ENCODE data around the gene TSPAN18. TPM values are rescaled to one million over a fixed set of nuclear protein-coding genes. Genes with fewer than 3 reads are reported as not detected.

TSPAN18 gene
- total and polyA plus RNA-seq, 8 donors: 2.1 to 60.3 (median 11.0) TPM

DNA sequence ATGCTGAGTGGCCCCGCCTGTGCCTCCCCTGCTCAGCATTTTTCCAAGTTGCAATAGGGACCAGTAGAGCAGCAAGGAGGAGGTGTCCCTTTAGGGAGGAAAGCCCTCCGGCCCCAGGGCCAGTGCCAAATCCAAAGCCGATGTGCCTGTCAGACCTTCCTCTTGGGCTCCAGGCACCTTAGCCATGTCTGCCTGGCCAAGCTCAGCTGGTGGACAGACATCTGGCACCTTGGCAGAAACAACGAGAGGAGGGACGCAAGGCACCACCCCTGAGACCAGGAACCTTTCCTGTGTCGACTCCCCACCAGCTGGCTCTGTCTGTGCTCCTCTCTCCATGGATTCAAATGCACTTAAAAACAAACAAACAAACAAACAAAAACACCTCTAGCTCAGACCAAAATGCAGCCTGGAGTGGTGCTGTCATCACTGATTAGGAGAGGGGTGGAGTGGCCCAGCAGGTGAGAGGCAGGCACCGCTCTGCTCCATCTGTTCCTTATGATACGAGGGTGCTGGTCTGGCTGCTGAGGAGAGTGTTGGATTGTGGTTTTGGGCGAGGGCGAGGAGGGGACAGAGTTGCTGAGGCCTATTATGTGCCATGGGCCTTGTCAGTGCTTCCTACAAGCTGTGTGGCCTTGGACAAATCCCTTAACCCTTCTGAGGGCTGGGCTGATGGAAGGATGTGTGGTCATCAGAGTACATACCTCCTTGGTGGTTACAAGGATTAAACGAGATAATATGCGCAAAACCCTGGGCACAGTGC, 177.7 kb downstream of the TSPAN18 start:
- Histone ChIP-seq H3K27ac (no peak overlapping the region), H3K4me3 (no peak overlapping the region), H3K9me3 (no peaks in the 10 kb centered on the region), H3K27me3 (peaks cover 0 to 5% (median 0%) of the 10 kb centered on the region in 3 donors), H3K4me1 (peaks cover 0 to 7% (median 0%) of the 10 kb centered on the region in 4 donors), H3K36me3 (no peaks in the 10 kb centered on the region)
- no peak for DNase-seq
- intact Hi-C loops (cut with DNase I; ENCODE audit: low total_unique reads): loop anchor here (5.0 kb wide), 1 partner anchor 177 kb away; the partner anchor contains the start of gene TSPAN18
- 62 to 75% (median 69%) methylated on average over 12 of the region's 12 CpGs for WGBS, 5 donors
- TF ChIP-seq CTCF (IDR thresholded peaks at IDR 0.05) (no peak), POLR2A (IDR thresholded peaks at IDR 0.05) (no peak), POLR2AphosphoS5 (IDR thresholded peaks at IDR 0.05) (no peak), EP300 (IDR thresholded peaks at IDR 0.05) (no peak)

- 65 to 74% (median 68%) methylated on average over 9 of the region's 9 CpGs for whole genome bisulfite sequencing, 5 donors
- Histone ChIP-seq H3K36me3 (peaks cover 0 to 6% (median 0%) of the 10 kb centered on the region in 4 donors), H3K27ac (no peak overlapping the region), H3K4me3 (no peak overlapping the region), H3K4me1 (peaks cover 0 to 7% (median 0%) of the 10 kb centered on the region in 4 donors), H3K27me3 (peaks cover 0 to 5% (median 0%) of the 10 kb centered on the region in 3 donors), H3K9me3 (no peaks in the 10 kb centered on the region)
- intact Hi-C loops (cut with DNase I; ENCODE audit: low total_unique reads): loop anchor here (5.0 kb wide), 1 partner anchor 178 kb away; the partner anchor contains the start of gene TSPAN18
- TF ChIP-seq EP300 (IDR thresholded peaks at IDR 0.05) (no peak), POLR2AphosphoS5 (IDR thresholded peaks at IDR 0.05) (no peak), CTCF (IDR thresholded peaks at IDR 0.05) (no peak), POLR2A (IDR thresholded peaks at IDR 0.05) (no peak)
- no peak for DNase-seq
Observed at GRCh38 chr11:44905131-44905866, 178.5 kb downstream of the TSPAN18 start.

GRCh38 chr11:44906649-44907048, 179.9 kb downstream of the TSPAN18 start:
- no peak for DNase-seq
- WGBS, 5 donors: 34 to 57% (median 36%) methylated on average over 5 of the region's 5 CpGs

More at GRCh38 chr11:44906649-44907048, 179.9 kb downstream of the TSPAN18 start:
- TF ChIP-seq CTCF (IDR thresholded peaks at IDR 0.05) (no peak), POLR2A (IDR thresholded peaks at IDR 0.05) (no peak)
- no peaks in the 10 kb centered on the region for H3K9me3 ChIP-seq
- no peak overlapping the region for H3K4me3 ChIP-seq
- intact Hi-C loops (cut with DNase I; ENCODE audit: low total_unique reads): loop anchor here (5.0 kb wide), 1 partner anchor 179 kb away; the partner anchor contains the start of gene TSPAN18
- H3K4me1 ChIP-seq: peaks cover 0 to 16% (median 8%) of the 10 kb centered on the region in 4 donors
- H3K36me3 ChIP-seq: peaks cover 0 to 6% (median 0%) of the 10 kb centered on the region in 4 donors
- H3K27me3 ChIP-seq: peaks cover 0 to 5% (median 0%) of the 10 kb centered on the region in 3 donors
- H3K27ac ChIP-seq: no peak overlapping the region

Measured in stomach (tissue), 9 donors.